ENCODE results near the gene ZBTB22.
"Not testable (repeated sequence)": the region's sequence is repeated elsewhere in the genome, so short reads cannot be mapped to it uniquely, and the experiment has no call there.

The ZBTB22 gene, protein sequence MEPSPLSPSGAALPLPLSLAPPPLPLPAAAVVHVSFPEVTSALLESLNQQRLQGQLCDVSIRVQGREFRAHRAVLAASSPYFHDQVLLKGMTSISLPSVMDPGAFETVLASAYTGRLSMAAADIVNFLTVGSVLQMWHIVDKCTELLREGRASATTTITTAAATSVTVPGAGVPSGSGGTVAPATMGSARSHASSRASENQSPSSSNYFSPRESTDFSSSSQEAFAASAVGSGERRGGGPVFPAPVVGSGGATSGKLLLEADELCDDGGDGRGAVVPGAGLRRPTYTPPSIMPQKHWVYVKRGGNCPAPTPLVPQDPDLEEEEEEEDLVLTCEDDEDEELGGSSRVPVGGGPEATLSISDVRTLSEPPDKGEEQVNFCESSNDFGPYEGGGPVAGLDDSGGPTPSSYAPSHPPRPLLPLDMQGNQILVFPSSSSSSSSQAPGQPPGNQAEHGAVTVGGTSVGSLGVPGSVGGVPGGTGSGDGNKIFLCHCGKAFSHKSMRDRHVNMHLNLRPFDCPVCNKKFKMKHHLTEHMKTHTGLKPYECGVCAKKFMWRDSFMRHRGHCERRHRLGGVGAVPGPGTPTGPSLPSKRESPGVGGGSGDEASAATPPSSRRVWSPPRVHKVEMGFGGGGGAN

DNA sequence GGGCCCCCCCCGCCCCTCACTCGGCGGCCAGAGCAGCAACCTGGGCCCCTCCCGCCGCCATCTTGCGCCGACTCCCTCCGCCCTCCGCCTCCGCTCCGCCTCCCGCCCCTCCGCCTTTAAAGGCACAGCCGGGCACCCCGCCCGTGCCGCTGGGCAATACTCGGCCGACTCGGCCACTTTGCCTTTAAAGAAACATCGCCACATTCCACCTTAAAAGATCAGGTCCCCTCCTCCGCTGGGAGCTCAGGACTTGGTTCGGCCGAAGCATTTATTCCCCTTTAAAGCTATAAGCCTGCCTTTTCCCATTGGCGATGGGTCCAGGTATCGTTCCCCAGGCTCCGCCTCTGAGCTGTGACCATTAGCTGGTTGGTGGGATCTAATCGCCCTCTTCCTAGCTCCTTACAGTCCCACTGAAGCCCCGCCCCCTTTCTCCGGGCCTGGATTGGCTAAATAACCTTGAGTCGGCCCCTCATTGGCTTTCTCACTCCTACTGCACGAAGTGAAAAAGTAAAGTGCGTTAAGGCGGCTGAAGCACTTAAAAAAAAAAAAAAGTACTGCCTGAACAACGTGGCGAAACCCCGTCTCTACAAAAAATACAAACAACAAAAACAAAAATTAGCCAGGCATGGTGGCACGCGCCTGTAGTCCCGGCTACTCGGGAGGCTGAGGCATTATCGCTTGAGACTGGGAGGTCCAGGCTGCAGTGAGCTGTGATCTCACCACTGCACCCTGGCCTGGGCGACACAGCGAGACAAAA lies at the start of gene ZBTB22:
Gene ZBTB22 (minus strand): TSS at position 76 of the 757 bp plus-strand sequence. CDS start 828 bp downstream, outside the sequence.
- peak; percentile 98 for DNase-seq

DNA sequence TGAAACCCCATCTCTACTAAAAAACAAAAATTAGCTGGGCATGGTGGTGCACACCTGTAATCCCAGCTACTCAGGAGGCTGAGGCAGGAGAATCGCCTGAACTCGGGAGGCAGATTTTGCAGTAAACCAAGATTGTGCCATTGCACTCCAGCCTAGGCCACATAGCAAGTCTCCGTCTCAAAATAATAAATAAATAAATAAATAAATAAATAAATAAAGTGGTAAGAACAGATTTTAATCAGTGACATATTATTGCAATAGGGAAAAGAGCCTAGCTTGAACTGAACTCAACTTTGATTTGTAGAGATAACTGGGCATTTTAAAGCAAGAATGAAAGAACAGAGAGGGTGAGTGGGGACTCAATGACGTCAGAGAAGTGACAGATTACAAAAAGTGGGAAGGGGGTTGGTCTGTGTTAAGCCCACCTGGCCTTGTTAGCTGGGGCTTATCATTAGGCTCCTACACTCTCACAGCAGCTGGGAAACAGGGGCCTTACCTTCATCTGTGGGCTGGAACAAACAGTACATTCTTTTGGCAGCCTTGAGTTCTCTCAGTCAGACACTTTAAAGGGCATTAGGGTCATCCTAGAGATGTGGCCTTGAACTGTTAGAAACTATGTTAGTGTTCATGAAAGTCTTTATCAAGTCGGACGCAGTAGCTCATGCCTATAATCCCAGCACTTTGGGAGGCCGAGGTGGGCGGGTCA lies 49.6 kb upstream of the ZBTB22 start:
- no peak for DNase-seq

DNA sequence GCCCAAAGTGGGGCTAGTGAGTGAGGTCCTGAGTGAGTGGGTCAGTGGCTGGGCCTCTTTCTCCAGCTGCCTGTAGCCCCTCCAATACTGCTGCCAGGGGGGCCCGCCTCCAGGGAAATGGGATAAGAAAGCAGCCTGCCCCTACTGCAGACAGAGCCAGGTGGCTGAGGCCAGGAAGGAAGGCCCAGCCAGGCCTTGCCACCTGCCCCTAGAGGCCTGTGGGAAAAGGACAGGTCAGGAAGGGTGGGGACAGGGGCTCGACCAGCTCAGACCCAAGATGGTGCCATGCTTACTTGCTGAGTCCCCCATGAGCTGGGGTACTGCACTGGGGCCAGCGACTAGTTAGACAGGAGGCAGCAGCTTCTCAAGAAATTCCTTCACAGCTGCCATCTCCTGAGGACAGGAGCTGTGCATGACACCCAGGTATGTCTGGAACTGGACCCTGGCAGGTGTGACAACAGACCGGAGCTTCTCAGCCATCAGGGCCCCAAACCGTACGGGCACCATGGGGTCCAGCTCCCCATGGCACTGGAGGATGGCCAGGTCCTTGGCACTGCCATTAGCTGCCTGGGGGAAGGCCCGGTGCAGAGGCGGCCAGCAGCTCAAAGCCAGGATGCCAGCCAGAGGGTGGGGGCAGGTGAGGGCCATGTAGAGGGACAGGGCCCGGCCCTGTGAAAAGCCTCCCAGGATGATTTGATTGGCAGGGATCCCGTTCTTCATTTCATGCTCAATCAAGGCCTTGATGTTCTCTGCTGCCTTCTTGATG lies 47.8 kb upstream of the ZBTB22 start:
- not testable (repeated sequence) for DNase-seq

DNA sequence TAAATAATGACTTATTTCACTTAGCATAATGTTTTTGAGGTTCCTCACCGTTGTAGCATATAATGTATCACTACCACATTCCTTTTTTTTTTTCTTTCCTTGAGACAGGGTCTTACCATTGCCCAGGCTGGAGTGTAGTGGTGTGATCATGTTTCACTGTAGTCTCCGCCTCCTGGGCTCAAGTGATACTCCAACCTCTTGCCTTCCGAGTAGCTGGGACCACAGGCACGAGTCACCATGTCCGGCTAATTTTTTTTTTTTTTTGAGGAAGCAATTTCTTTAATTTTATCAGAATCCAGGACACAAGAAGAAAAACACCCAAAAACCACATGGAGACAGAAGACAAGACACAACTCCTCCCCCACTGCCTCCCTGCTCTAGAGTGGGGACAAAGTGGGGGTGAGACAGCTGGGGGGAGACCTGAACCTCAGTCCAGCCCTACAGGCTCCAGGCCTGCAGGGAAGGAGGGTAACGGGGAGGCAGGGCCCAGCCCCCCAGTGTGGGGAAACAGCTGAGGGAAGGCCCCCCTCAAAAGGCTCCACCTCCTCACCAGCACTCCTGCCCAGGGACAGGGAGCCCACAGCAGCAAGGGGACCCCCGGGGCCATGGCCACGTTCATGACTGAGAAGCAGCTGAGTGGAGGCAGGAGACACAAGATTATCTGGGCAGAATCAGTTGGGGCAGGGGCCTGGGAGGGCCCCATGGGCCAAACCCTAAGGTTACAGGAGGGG lies 47.1 kb upstream of the ZBTB22 start:
- not testable (repeated sequence) for DNase-seq

DNA sequence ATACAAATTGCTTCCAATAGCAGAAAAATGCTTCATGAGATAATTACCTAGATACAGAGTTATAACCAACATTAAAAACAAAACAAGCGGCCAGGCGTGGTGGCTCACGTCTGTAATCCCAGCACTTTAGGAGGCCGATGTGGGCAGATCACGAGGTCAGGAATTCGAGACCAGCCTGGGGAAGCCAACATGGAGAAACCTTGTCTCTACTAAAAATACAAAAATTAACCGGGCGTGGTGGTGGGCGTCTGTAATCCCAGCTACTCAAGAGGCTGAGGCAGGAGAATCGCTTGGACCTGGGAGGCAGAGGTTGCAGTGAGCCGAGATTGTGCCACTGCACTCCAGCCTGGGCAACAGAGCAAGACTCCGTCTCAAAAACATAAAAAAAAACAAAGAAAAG lies 45.9 kb upstream of the ZBTB22 start:
- DNase-seq, result not testable (repeated sequence)

DNA sequence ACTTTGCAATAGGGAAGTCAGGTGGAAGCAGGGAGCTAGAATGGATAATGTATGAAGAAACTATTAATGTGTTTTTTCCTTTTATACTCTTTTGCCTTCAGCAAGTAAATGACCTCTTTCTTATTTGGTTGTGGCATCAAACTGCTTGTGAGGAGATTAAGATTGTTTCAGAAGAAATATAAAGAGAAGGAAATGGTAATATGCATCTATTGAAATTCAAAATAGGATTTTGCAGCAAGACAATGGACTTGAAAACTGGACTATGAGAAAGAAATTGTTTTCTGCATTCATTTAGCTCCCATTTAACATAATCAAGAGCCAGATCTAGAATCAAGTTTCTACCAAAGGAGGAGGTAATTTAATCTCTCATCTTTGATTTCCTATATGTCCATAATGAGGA lies 41.8 kb upstream of the ZBTB22 start:
- DNase-seq, result no peak

DNA sequence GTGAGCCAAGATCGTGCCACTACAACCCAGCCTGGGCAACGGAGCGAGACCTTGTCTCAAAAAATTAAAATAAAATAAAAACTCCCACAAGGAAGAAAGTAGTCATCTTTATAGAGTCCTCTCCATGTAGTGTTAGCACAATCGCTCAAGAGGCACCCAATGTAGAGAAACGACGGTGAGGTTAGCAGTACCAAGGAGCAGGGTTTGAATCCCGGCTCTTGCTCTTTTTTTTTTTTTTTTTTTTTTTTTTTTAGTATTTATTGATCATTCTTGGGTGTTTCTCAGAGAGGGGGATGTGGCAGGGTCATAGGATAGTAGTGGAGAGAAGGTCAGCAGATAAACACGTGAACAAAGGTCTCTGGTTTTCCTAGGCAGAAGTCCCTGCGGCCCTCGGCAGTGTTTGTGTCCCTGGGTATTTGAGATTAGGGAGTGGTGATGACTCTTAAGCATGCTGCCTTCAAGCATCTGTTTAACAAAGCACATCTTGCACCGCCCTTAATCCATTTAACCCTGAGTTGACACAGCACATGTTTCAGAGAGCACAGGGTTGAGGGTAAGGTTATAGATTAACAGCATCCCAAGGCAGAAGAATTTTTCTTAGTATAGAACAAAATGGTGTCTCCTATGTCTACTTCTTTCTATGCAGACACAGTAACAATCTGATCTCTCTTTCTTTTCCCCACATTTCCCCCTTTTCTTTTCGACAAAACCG lies 39.8 kb upstream of the ZBTB22 start:
- DNase-seq, result not testable (repeated sequence)

DNA sequence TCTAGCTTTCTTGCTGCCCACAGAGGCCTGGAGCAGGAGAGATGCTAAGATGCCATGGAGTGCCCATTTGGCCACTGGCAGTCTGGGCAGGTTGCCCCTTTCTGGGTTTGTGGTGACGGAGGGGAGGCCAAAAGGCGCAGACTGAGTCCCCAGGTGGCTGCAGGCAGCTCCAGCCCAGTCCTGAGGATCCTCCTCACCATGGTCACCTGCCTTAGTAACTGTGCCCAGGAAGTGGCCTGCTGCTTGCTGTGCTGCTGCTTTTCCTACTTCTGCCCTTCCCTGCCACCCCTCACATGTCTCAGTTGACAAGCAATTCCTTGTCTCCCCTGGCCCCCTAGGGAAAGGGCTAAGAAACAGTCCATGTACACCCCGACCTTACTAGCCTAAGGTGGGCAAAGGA lies 38.8 kb upstream of the ZBTB22 start:
- no peak for DNase-seq

DNA sequence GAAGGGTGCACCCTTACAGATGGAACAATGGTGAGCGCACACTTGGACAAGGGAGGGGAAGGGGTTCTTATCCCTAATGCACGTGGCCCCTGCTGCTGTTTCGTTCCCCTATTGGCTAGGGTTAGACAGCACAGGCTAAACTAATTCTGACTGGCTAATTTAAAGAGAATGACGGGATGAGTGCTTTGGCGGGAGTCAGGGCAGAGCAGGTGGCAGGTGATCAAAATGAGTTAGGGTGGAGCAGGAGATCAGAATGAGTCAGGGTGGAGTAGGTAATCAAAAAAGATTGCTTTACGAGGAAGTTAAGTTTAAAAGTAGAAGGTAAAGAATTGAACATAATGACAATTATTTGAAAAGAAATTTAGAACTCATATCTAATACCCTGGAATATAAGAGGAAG lies 38.3 kb upstream of the ZBTB22 start:
- not testable (repeated sequence) for DNase-seq

DNA sequence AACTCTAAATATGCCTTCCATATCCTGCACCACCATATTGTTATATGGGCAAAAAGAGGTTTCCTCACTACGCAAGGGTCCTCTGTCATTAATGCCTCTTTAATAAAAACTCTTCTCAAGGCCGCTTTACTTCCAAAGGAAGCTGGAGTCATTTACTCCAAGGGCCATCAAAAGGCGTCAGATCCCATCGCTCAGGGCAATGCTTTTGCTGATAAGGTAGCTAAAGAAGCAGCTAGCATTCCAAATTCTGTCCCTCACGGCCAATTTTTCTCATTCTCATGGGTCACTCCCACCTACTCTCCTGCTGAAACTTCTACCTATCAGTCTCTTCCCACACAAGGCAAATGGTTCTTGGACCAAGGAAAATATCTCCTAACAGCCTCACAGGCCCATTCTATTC lies 30.3 kb upstream of the ZBTB22 start:
- no peak for DNase-seq

DNA sequence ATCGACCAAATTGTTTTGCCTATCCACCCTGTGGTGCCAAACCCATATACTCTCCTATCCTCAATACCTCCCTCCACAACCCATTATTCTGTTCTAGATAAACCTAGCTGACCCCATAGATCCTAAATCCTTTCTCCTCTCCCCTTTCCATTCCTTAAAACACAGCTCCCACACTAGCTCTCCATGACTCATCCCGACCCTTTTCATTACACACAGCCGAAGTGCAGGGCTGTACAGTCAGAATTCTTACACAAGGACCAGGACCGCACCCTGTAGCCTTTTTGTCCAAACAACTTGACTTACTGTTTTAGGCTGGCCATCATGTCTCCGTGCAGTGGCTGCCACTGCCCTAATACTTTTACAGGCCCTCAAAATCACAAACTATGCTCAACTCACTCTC lies 29.4 kb upstream of the ZBTB22 start:
- not testable (repeated sequence) for DNase-seq

DNA sequence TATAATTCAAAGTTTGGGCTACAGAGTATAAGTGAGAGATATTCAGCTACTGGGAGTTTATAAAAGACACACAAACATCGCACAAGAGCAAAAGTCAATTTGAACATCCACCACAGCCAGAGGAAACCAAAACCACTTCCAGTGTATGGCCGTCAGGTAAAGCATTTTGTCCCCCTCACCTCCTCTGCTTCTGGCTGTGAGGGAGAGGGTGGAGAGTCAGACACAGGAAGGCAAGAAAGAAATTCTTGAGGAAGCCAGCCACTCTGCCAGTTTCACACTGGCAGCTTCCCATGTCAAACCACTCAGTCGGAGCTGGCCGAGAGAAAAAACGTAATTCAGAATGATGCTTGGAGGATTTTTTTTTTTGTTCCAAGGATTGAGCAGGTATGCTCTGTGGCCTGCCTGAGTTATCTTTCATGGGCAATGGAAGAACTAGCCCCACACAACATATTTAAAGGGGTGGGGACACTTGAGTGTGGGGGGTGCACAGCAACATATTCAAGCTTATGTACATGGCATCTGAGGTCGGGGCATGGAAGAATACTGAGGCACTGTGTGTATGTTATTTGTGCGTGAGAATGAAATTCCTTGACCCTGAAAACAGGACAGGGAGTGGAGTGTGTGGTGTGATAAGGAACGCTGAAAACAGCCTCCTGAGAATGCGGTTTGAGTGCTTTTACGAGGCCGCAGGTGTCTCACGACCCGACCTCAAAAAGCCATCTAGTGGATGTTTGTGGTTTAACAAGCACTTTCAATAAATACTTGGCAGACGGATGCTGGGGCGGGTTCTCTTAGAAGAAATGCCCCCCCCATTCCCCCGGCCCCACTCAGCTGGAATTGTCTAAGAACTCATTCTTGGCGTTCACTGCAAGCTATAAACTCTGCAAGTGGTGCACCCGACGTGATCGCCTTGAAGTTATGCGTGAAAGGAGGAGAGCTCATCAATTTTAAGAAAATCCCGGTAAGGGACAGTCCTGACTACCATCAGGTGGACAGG lies 27.5 kb upstream of the ZBTB22 start:
- DNase-seq, result peak; percentile 71

DNA sequence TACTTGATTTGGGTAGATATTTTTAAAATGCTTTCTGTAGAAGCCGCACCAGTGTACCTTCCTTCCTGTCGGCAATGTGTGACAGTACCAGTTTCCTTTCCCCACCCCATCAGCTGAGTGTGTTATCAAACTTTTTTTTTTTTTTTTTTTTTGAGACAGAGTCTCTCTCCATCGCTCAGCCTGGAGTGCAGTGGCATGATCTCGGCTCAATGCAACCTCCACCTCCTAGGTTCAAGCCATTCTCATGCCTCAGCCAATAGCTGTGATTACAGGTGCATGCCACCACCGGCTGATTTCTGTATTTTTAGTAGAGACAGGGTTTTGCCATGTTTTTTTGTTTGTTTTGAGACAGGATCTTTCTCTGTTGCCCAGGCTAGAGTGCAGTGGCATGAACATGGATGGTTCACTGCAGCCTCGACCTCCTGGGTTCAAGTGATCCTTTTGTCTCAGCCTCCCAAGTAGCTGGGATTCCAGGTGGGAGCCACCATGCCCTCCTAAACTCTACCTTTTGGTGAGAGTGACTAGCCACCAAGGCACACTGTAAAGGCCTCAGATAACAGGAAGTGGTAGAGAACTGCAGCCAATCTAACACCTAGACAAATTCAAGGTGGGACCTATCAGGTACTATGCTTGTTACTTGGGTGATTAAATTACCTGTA lies 26.5 kb upstream of the ZBTB22 start:
- peak; percentile 40 for DNase-seq

DNA sequence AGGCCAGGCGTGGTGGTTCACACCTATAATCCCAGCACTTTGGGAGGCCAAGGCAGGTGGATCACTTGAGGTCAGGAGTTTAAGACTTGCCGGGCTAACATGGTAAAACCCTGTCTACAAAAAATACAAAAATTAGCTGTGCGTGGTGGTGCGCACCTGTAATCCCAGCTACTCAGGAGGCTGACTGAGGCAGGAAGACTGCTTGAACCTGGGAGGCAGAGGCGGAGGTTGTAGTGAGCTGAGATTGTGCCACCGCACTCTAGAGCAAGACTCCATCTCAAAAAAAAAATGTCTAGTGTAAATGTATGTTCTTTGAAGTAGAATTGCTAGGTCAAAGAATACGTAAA lies 26.0 kb upstream of the ZBTB22 start:
- not testable (repeated sequence) for DNase-seq

DNA sequence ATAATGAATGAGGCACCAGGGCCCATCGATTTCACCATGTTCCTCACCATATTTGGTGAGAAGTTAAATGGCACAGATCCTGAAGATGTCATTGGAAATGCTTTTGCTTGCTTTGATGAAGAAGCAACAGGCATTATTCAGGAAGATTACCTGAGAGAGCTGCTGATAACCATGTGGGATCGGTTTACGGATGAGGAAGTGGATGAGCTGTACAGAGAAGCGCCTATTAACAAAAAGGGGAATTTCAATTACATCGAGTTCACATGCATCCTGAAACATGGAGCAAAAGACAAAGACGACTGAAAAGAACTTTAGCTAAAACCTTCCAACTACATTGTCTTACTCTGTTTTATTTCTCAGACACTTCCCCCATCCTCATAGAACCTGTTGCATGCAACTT lies 21.6 kb upstream of the ZBTB22 start:
- DNase-seq, result no peak

DNA sequence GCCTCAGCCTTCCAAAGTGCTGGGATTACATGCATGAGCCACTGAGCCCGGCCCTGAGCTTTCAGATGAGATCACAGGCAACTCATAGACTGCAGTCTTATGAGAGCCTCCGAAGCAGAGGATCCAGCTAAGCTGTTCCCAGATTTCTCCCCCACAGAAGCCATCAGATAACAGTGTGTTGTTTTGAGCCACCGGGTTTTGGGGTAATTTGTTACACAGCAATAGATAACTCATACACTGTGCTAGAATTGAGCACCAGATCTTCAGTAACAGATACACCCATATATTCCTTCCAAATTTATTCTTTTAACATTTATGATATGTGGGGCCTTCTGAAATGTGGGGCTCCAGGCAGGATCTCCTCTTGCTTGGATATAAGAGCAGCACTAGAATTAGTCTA lies 19.0 kb upstream of the ZBTB22 start:
- DNase-seq, result no peak

DNA sequence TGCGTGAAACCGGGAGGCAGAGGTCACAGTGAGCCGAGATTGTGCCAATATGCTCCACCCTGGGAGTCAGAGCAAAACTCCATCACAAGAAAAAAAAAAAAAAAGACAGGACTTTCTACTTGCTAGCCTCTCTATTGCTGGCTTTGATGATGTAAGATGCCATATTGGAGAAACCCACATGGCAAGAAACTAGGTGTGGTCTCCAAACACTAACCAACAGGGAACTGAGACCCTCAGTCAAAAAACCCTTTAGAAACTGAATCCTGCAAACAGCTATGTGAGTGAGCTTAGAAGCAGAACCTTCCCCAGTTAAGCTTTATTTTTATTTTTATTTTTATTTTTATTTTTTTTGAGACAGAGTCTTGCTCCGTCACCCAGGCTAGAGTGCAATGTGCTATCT lies 18.4 kb upstream of the ZBTB22 start:
- DNase-seq, result no peak

DNA sequence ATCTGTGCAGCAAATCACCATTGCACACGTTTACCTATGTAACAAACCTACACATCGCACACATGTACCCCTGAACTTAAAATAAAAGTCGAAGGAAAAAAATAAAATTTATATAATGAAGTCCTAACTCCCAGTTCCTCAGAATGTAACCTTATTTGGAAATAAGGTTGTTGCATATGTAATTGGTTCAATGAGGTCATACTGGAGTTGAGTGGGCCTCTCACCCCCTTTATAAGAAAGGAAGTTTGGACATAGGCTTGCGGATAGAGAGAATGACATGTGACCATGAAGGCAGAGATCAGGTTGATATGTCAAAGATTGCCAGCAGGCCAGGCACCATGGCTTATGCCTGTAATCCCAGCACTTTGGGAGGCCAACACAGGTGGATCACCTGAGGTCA lies 16.1 kb upstream of the ZBTB22 start:
- no peak for DNase-seq

DNA sequence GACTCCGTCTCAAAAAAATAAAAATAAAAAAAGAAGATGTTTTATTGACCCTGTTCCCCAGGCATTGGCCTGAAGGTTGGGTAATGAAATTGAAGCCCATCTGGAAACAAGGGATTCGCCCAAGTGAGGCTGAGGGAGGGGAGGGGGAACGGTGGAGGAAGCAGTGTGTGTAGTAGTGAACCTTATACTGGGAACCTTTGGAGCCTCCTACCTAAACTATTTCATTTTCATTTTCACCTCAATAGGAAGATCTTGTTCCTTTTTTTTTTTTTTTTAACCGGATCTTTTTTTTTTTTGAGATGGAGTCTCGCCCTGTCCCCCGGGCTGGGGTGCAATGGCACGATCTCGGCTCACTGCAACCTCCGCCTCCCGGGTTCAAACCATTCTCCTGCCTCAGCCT lies 13.2 kb upstream of the ZBTB22 start:
- no peak for DNase-seq

All from stimulated activated CD8-positive, alpha-beta memory T cell treated with anti-CD3 and anti-CD28 coated beads, Interleukin-4, amount 100 ng/mL, for 48 hours (primary cell).